ENCODE results near the gene GREB1.

GREB1 gene, protein sequence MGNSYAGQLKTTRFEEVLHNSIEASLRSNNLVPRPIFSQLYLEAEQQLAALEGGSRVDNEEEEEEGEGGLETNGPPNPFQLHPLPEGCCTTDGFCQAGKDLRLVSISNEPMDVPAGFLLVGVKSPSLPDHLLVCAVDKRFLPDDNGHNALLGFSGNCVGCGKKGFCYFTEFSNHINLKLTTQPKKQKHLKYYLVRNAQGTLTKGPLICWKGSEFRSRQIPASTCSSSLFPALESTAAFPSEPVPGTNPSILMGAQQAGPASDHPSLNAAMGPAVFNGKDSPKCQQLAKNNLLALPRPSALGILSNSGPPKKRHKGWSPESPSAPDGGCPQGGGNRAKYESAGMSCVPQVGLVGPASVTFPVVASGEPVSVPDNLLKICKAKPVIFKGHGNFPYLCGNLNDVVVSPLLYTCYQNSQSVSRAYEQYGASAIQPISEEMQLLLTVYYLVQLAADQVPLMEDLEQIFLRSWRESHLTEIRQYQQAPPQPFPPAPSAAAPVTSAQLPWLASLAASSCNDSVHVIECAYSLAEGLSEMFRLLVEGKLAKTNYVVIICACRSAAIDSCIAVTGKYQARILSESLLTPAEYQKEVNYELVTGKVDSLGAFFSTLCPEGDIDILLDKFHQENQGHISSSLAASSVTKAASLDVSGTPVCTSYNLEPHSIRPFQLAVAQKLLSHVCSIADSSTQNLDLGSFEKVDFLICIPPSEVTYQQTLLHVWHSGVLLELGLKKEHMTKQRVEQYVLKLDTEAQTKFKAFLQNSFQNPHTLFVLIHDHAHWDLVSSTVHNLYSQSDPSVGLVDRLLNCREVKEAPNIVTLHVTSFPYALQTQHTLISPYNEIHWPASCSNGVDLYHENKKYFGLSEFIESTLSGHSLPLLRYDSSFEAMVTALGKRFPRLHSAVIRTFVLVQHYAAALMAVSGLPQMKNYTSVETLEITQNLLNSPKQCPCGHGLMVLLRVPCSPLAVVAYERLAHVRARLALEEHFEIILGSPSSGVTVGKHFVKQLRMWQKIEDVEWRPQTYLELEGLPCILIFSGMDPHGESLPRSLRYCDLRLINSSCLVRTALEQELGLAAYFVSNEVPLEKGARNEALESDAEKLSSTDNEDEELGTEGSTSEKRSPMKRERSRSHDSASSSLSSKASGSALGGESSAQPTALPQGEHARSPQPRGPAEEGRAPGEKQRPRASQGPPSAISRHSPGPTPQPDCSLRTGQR (N-terminal part only)

DNA sequence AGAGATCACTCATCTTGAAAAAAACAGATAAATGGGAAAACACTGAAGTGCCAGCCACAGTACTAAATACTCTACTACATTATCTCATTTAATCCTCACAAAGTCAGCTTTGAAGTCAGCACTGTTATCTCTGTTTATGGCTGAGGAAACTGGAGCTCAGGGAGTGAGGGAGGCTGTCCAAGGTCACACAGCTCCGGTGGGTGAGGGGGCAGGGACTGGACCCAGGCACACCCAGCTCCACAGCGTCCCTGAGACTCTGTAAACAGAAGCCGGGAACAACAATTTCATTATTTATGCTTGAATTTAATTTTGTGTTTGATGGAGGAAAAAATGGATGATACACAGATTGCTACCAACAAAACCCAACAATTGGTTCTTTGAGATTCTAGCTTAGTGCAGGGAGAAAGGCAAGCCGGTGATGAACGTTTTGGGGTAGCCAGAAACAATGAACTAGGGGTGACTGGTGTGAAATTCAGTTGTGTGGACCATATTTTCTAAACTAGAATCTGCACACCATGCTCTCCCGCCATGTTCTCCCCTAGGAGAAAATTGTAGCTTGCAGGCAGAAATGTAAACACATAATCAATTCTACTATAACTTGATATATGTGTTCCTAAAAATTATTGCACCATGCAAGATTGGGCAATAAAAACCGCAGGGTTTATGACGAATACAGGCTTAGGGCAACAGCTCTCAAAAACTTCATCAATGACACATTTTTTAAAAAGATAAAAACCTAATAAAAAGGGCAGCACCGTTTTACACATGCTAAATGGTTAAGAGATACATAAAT, at the start of gene GREB1:
GREB1 (plus strand) TSS at position 768 of the 793 bp plus-strand sequence. CDS start 22,570 bp downstream, outside the sequence.
- no peak for DNase-seq (ENCODE audit: low read depth in 2 of 2, low spot score in 1 of 2)

- no peak for DNase-seq (ENCODE audit: low read depth in 2 of 2, low spot score in 1 of 2)
Observed at GRCh38 chr2:11488809-11489208, 45.0 kb upstream of the GREB1 start.

DNA sequence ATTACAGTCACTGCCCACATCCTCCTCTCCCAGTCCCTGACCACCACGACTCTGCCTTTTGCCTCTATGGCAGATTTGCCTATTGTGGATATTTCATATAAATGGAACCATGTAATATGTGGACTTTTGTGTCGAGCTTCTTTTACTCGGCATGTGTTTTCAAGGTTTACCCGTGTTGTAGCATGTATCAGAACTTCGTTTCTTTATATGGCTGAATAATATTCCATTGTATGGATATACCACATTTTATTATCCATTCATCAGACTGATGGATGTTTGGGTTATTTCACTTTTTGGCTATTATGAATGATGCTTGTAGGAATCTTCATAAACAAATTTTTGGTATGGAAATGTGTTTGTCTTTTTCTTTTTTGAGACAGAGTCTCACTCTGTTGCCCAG, 43.7 kb upstream of the GREB1 start:
- DNase-seq (ENCODE audit: low read depth in 2 of 2, low spot score in 1 of 2): no peak

DNA sequence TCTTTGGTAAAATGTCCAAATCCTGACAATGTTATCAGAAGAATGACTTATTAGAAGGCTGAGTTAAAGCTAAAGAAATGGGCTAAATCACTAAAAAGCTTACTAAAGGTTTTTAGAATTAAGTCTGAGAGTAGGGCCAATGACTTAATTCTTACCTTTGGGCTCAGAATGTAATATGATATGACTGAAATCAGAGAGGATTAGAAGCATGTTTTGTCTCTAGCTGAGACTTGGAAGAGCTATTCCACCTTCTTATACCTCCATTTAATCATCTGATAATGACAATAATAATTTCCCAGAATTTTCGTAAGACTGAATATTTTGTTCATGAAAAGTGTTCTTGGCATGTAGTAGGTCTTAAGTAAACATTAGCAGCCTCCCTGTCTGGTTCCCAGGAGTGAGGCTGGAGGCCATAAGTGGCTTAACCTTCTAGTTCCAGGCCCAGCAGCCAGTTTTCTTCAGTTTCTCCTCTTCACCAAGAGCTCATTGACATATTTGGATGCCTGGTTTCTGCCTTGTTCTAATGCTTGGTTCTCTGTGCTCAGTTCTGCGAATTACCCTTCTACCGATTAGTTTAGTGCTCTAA, 42.4 kb upstream of the GREB1 start:
- no peak for DNase-seq (ENCODE audit: low read depth in 2 of 2, low spot score in 1 of 2)

DNA sequence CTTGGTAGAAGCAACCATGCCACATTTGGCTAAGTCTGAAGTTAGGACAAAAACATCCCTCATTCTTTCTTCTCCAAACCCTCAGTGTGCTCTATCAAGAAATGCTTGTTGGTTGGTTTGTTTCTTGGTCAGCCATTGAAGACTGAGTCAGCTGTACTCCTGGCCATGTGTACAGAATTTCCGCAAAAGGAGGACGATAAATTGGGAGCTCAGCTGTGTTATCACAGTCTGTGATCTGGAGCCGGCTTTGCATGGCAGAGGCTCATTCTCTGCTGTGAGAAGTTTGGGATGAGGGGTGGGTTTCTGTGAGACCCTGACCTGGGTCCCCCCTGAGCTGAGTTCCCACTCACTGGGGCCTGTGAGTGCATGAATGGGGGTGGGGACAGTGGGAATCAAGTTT, 41.6 kb upstream of the GREB1 start:
- DNase-seq (ENCODE audit: low read depth in 2 of 2, low spot score in 1 of 2): no peak

DNA sequence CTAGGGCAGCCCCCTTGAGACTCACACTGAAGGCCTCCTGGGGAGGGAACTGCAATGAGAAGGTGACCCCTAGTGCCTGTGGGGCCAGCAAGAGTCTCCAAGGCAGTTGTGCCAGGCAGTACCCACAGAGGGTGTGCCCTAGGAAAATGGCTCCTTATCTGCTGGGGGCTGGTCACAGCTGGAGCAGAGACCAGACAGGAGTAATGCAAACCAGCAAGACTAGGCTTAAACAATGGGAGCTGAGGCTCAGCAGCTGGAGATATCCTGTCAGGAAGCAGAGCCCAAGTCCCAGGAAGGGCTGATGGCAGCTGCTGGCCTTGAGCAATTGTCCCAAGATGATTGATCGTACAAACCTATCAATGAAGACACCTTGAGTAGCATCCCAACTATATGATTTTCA, 41.1 kb upstream of the GREB1 start:
- DNase-seq (ENCODE audit: low read depth in 2 of 2, low spot score in 1 of 2): no peak

GRCh38 chr2:11493282-11493681, 40.6 kb upstream of the GREB1 start:
- DNase-seq (ENCODE audit: low read depth in 2 of 2, low spot score in 1 of 2): no peak

GRCh38 chr2:11494310-11494709, 39.5 kb upstream of the GREB1 start:
- no peak for DNase-seq (ENCODE audit: low read depth in 2 of 2, low spot score in 1 of 2)

GRCh38 chr2:11495844-11496681, 37.8 kb upstream of the GREB1 start:
- no peak for DNase-seq (ENCODE audit: low read depth in 2 of 2, low spot score in 1 of 2)

DNA sequence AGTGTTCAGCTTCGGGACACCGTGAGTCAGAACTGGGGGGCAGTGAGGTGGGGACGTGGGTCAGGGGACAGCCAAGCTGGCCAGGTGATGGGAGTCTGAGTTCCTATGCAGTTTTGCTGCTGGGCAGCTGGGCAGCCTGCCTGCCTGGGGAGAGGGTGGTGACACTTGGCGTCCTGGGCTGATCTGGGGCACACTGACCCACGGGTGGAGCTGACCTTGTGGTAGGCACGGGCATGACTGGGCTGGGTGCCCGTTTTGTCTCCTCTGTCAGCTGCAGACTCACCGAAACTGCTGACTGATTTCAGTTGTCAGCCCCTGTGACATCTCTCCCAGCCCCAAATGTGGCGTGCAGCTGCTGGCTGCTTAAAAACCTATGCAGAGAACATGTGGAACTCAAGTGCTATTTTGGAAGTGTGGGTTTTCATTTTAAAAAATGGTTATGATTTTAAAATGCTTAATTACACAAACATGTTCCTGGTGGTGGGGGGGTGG, 35.3 kb upstream of the GREB1 start:
- DNase-seq (ENCODE audit: low read depth in 2 of 2, low spot score in 1 of 2): no peak

GRCh38 chr2:11499081-11499743, 34.6 kb upstream of the GREB1 start:
- no peak for DNase-seq (ENCODE audit: low read depth in 2 of 2, low spot score in 1 of 2)

- DNase-seq (ENCODE audit: low read depth in 2 of 2, low spot score in 1 of 2): no peak
Observed at GRCh38 chr2:11500702-11501303, 33.0 kb upstream of the GREB1 start.

GRCh38 chr2:11502740-11503292, 31.0 kb upstream of the GREB1 start:
- DNase-seq (ENCODE audit: low read depth in 2 of 2, low spot score in 1 of 2): no peak

- no peak for DNase-seq (ENCODE audit: low read depth in 2 of 2, low spot score in 1 of 2)
Observed at GRCh38 chr2:11503354-11503927, 30.4 kb upstream of the GREB1 start.

DNA sequence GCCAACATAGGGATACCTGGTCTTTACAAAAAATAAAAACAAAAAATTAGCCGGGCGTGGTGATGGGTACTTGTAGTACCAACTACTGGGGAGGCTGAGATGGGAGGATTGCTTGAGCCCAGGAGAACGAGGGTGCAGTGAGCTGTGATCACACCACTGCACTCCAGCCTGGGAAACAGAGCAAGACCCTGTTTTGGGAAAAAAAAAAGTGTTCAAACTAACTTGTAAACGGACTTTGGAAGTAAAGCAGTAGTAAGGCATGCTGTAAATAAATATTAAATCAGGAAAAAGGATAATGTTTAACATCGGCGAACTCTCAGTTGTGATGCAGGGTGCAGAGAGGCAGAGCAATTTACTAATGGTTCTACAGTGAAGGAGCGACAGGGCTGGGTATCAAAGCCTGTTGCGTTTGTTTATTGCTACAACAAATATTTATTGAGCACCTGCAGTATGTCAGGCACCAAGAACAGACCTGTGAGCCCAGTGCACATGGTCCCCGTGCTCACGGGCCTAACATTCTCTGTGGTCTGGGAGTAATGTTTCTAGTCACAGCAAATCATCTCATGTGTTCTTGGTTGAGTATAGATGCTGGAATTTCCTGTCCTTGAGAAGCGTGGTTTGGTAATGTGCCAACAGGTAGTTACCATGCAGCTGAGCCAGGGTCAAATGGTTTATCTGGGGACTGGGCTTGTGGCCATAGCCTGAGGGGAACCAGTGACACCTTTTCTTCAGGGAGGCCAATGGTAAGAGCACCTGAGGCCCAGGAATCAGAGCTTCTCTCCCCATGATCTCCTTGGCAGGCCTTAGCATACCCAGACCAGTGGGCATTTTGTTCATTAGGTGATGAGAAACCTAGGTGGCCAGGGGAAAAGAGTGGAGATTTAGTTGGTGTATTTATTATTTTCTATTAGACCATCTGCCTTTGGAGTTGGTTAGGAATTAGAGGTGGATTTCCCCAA, 27.9 kb upstream of the GREB1 start:
- DNase-seq (ENCODE audit: low read depth in 2 of 2, low spot score in 1 of 2): no peak

- DNase-seq (ENCODE audit: low read depth in 2 of 2, low spot score in 1 of 2): no peak
Observed at GRCh38 chr2:11506611-11506969, 27.3 kb upstream of the GREB1 start.

DNA sequence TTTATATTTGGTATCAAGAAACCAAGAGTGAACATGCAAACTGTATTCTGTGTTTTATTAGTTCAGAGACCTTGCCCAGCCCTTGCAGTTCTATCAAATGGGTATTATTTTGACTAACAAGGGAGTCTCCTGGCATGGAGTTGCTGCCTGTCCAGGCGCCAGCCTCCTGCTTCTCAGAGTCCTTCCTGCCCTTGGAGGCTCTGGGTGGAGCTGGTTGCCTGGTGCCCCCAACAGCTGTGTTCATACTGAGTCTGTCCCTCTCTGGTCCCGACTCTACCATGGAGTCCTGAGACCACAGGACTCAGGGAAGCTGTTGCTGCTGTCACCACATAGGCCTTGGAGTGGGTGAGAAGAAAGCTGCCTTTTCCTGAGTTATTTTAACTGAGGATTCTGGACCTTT, 26.3 kb upstream of the GREB1 start:
- DNase-seq (ENCODE audit: low read depth in 2 of 2, low spot score in 1 of 2): no peak

Measured in stimulated activated CD8-positive, alpha-beta memory T cell treated with anti-CD3 and anti-CD28 coated beads, Interleukin-4, amount 100 ng/mL, for 4 hours (primary cell).